ENCODE measurements around the gene MAPRE3. TPM values are rescaled to one million over a fixed set of nuclear protein-coding genes. Genes with fewer than 3 reads are reported as not detected.

The MAPRE3 gene
- total and polyA plus RNA-seq, 9 of the 15 experiments (the other 6 are each of a cell fraction or from before 2014, with no cell fraction given): 0.70 to 43.2 (median 12.6) TPM

DNA sequence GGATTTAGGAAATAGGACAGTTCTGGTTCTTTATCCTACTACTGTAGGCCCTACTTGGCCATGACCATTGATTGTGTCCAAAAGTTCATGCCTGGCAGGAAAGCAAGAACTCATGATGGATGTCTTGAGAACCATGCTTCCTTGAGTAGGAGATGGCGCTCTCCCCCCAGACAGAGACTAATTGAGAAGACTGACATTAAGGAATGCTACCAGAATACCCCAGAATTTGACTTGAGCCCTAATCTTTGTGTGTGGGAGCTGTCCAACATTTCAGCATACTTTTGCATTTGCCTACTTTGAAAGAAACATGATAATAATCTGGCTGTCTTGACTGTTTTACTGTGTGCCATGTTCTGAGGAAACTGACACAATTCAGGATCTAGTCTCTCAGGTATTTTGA is 23.3 kb downstream of the MAPRE3 start:
- 44% methylated on average over 1 of the region's 1 CpG for whole genome bisulfite sequencing (ENCODE audit: insufficient coverage, low coverage, missing lambda C conversion rate)
- peaks cover 6% of the 10 kb centered on the region; the same call in 2 of the 3 replicates for H3K36me3 ChIP-seq (ENCODE audit: control insufficient read depth, insufficient read depth, low read length)
- H3K4me2 ChIP-seq (ENCODE audit: insufficient read depth, low read length): no peak overlapping the region
- ATAC-seq: peak; percentile 43; the same call in 2 of the 3 replicates
- peaks cover 21% of the 10 kb centered on the region for H3K79me2 ChIP-seq (ENCODE audit: control insufficient read depth, insufficient read depth, low read length)
- H3K4me1 ChIP-seq (replicated peaks in 1 of 2; ENCODE audit: control insufficient read depth in 2 of 2, insufficient read depth in 2 of 2, low read length in 2 of 2): peaks cover under 1 to 4% of the 10 kb centered on the region in 2 experiments; a peak in 2 of 5 replicates
- no peak overlapping the region for H3K9ac ChIP-seq (ENCODE audit: insufficient read depth in 1 of 2, low read depth in 2 of 2, low read length in 2 of 2)
- FAIRE-seq: peak; percentile 61
- CTCF ChIA-PET (ENCODE audit: low intra/inter-chr PET ratio): no interaction called here
- no peaks in the 10 kb centered on the region for H3K27me3 ChIP-seq (ENCODE audit: control insufficient read depth in 2 of 2, insufficient read depth in 2 of 2, low read length in 2 of 2)
- DNase-seq (ENCODE audit: extremely low read depth in 1 of 4, low spot score in 3 of 4): peak in 1 of 4 experiments; percentile 45
- H4K20me1 ChIP-seq (replicated peaks; ENCODE audit: control insufficient read depth, insufficient read depth, low read length): peaks cover 6% of the 10 kb centered on the region
- intact Hi-C loops (cut with micrococcal nuclease) (no loop called here), in situ Hi-C loops (cut with MboI) (no loop called here)
- POLR2A ChIA-PET: interaction anchor here (0.6 to 1.9 kb wide), 4 partner anchors 10 to 23 kb away, joined by 4 to 7 read pairs (median 5); no protein-coding TSS in a partner anchor
- H2AFZ ChIP-seq (ENCODE audit: low read depth, low read length): no peak overlapping the region
- BruUV-seq (replicated peaks): no TSS peak
- no peaks in the 10 kb centered on the region for H3K9me3 ChIP-seq (replicated peaks; ENCODE audit: control insufficient read depth, insufficient read depth, low read depth, low read length)
- H3K9me1 ChIP-seq (ENCODE audit: control insufficient read depth, insufficient read depth, low read length): no peaks in the 10 kb centered on the region
- no peak overlapping the region for H3K27ac ChIP-seq (ENCODE audit: extremely low read depth, low read depth, low read length)
- H3K4me3 ChIP-seq: no peak overlapping the region
- TF ChIP-seq TAF1 (IDR thresholded peaks at IDR 0.05; ENCODE audit: control insufficient read depth, extremely low read depth, insufficient read depth, low read length, severe bottlenecking) (no peak), CXXC5 (CRISPR knock-in tag; IDR thresholded peaks at IDR 0.05) (0 out of 2 replicates have a peak, but pooled peaks have one; percentile 26), RFX5 (IDR thresholded peaks at IDR 0.05; ENCODE audit: low read depth, low read length) (no peak), ZC3H4 (CRISPR knock-in tag; IDR thresholded peaks at IDR 0.05; ENCODE audit: borderline replicate concordance) (no peak), NFIX (CRISPR knock-in tag; IDR thresholded peaks at IDR 0.05; ENCODE audit: low read depth) (no peak), TAF15 (IDR thresholded peaks at IDR 0.05; ENCODE audit: low read depth, low read length) (no peak), ZNF695 (CRISPR knock-in tag; IDR thresholded peaks at IDR 0.05) (no peak)
- TF ChIP-seq, protein P1, sequence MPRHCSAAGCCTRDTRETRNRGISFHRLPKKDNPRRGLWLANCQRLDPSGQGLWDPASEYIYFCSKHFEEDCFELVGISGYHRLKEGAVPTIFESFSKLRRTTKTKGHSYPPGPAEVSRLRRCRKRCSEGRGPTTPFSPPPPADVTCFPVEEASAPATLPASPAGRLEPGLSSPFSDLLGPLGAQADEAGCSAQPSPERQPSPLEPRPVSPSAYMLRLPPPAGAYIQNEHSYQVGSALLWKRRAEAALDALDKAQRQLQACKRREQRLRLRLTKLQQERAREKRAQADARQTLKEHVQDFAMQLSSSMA (CRISPR knock-in tag; IDR thresholded peaks at IDR 0.05): no peak
- TF ChIP-seq, protein P2, sequence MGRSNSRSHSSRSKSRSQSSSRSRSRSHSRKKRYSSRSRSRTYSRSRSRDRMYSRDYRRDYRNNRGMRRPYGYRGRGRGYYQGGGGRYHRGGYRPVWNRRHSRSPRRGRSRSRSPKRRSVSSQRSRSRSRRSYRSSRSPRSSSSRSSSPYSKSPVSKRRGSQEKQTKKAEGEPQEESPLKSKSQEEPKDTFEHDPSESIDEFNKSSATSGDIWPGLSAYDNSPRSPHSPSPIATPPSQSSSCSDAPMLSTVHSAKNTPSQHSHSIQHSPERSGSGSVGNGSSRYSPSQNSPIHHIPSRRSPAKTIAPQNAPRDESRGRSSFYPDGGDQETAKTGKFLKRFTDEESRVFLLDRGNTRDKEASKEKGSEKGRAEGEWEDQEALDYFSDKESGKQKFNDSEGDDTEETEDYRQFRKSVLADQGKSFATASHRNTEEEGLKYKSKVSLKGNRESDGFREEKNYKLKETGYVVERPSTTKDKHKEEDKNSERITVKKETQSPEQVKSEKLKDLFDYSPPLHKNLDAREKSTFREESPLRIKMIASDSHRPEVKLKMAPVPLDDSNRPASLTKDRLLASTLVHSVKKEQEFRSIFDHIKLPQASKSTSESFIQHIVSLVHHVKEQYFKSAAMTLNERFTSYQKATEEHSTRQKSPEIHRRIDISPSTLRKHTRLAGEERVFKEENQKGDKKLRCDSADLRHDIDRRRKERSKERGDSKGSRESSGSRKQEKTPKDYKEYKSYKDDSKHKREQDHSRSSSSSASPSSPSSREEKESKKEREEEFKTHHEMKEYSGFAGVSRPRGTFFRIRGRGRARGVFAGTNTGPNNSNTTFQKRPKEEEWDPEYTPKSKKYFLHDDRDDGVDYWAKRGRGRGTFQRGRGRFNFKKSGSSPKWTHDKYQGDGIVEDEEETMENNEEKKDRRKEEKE (IDR thresholded peaks at IDR 0.05; ENCODE audit: borderline replicate concordance in 1 of 2, control insufficient read depth in 1 of 2, low read depth in 2 of 2, low read length in 1 of 2): no peak
- TF ChIP-seq, protein P3, sequence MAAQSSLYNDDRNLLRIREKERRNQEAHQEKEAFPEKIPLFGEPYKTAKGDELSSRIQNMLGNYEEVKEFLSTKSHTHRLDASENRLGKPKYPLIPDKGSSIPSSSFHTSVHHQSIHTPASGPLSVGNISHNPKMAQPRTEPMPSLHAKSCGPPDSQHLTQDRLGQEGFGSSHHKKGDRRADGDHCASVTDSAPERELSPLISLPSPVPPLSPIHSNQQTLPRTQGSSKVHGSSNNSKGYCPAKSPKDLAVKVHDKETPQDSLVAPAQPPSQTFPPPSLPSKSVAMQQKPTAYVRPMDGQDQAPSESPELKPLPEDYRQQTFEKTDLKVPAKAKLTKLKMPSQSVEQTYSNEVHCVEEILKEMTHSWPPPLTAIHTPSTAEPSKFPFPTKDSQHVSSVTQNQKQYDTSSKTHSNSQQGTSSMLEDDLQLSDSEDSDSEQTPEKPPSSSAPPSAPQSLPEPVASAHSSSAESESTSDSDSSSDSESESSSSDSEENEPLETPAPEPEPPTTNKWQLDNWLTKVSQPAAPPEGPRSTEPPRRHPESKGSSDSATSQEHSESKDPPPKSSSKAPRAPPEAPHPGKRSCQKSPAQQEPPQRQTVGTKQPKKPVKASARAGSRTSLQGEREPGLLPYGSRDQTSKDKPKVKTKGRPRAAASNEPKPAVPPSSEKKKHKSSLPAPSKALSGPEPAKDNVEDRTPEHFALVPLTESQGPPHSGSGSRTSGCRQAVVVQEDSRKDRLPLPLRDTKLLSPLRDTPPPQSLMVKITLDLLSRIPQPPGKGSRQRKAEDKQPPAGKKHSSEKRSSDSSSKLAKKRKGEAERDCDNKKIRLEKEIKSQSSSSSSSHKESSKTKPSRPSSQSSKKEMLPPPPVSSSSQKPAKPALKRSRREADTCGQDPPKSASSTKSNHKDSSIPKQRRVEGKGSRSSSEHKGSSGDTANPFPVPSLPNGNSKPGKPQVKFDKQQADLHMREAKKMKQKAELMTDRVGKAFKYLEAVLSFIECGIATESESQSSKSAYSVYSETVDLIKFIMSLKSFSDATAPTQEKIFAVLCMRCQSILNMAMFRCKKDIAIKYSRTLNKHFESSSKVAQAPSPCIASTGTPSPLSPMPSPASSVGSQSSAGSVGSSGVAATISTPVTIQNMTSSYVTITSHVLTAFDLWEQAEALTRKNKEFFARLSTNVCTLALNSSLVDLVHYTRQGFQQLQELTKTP (IDR thresholded peaks at IDR 0.05; ENCODE audit: low read depth in 1 of 2, partially characterized antibody in 2 of 2): peak in 1 of 2 experiments; percentile 79
- TF ChIP-seq, protein P4, sequence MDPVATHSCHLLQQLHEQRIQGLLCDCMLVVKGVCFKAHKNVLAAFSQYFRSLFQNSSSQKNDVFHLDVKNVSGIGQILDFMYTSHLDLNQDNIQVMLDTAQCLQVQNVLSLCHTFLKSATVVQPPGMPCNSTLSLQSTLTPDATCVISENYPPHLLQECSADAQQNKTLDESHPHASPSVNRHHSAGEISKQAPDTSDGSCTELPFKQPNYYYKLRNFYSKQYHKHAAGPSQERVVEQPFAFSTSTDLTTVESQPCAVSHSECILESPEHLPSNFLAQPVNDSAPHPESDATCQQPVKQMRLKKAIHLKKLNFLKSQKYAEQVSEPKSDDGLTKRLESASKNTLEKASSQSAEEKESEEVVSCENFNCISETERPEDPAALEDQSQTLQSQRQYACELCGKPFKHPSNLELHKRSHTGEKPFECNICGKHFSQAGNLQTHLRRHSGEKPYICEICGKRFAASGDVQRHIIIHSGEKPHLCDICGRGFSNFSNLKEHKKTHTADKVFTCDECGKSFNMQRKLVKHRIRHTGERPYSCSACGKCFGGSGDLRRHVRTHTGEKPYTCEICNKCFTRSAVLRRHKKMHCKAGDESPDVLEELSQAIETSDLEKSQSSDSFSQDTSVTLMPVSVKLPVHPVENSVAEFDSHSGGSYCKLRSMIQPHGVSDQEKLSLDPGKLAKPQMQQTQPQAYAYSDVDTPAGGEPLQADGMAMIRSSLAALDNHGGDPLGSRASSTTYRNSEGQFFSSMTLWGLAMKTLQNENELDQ (CRISPR knock-in tag; IDR thresholded peaks at IDR 0.05; ENCODE audit: borderline replicate concordance): no peak

Data from K562 (cell line).